Jurkat, Clone E6-1 (cell line): ENCODE measurements around the gene LPCAT4.
"Not testable (repeated sequence)": the region's sequence is repeated elsewhere in the genome, so short reads cannot be mapped to it uniquely, and the experiment has no call there.

ENCODE experiments used
- DNase-seq: peaks from one replicate; pipeline ENCODE4 v3.0.0-alpha.2; 2011; ENCODE audit warnings: low read depth, low spot score
- H3K4me3 ChIP-seq: 2 replicates; pipeline ENCODE4 v1.5.1; 2011; ENCODE audit warnings: mild to moderate bottlenecking, low read length, control low read depth, moderate library complexity

LPCAT4 gene

GRCh38 chr15:34365091-34365825 is 1.7 kb downstream of the LPCAT4 start:
- no peak for DNase-seq

GRCh38 chr15:34364041-34364440 is 3.0 kb downstream of the LPCAT4 start:
- DNase-seq: no peak
- H3K4me3 ChIP-seq: no peak overlapping the region

More at GRCh38 chr15:34365091-34365825, 1.7 kb downstream of the LPCAT4 start:
- H3K4me3 ChIP-seq: no peak overlapping the region

- no peak overlapping the region for H3K4me3 ChIP-seq
- no peak for DNase-seq
Measured at GRCh38 chr15:34362047-34362773, 4.8 kb downstream of the LPCAT4 start.

- H3K4me3 ChIP-seq: no peak overlapping the region
- DNase-seq: no peak
Measured at GRCh38 chr15:34361278-34361677, 5.7 kb downstream of the LPCAT4 start.

GRCh38 chr15:34360298-34360697 is 6.7 kb downstream of the LPCAT4 start:
- no peak overlapping the region for H3K4me3 ChIP-seq
- no peak for DNase-seq

GRCh38 chr15:34359416-34359815 is 7.6 kb downstream of the LPCAT4 start:
- no peak for DNase-seq
- no peak overlapping the region for H3K4me3 ChIP-seq

GRCh38 chr15:34358948-34359347 is 8.0 kb downstream of the LPCAT4 start:
- H3K4me3 ChIP-seq: no peak overlapping the region
- DNase-seq: no peak

GRCh38 chr15:34358367-34358766 is 8.6 kb downstream of the LPCAT4 start:
- DNase-seq: no peak
- H3K4me3 ChIP-seq: no peak overlapping the region

- DNase-seq: no peak
- no peak overlapping the region for H3K4me3 ChIP-seq
Measured at GRCh38 chr15:34357653-34358052, 9.3 kb downstream of the LPCAT4 start.

- no peak overlapping the region for H3K4me3 ChIP-seq
- no peak for DNase-seq
Measured at GRCh38 chr15:34355241-34355640, 11.8 kb downstream of the LPCAT4 start.

GRCh38 chr15:34354286-34354685 is 12.7 kb downstream of the LPCAT4 start:
- H3K4me3 ChIP-seq: no peak overlapping the region
- DNase-seq: no peak

- no peak for DNase-seq
- H3K4me3 ChIP-seq: no peak overlapping the region
Measured at GRCh38 chr15:34353627-34354026, 13.4 kb downstream of the LPCAT4 start.

GRCh38 chr15:34352996-34353395 is 14.0 kb downstream of the LPCAT4 start:
- not testable (repeated sequence) for DNase-seq, H3K4me3 ChIP-seq

- no peak overlapping the region for H3K4me3 ChIP-seq
- no peak for DNase-seq
Measured at GRCh38 chr15:34349769-34350168, 17.2 kb downstream of the LPCAT4 start.

GRCh38 chr15:34348735-34349300 is 18.2 kb downstream of the LPCAT4 start:
- DNase-seq: no peak
- no peak overlapping the region for H3K4me3 ChIP-seq

GRCh38 chr15:34347951-34348638 is 18.9 kb downstream of the LPCAT4 start:
- no peak for DNase-seq

GRCh38 chr15:34342737-34343575 is 24.0 kb downstream of the LPCAT4 start, which contains the start of the genes NOP10 and NUTM1:
TSS of gene NOP10 (minus strand) at chr15:34343136. CDS start at chr15:34343073, 63 bp downstream.
TSS of gene NUTM1 (plus strand) at chr15:34343315. CDS start at chr15:34343697, 382 bp downstream.
- peak within 1 kb of the TSS; percentile 99 for H3K4me3 ChIP-seq
- peak; percentile 90 for DNase-seq

More at GRCh38 chr15:34347951-34348638, 18.9 kb downstream of the LPCAT4 start:
- H3K4me3 ChIP-seq: no peak overlapping the region

GRCh38 chr15:34342213-34342736 is 24.7 kb downstream of the LPCAT4 start:
- not testable (repeated sequence) for DNase-seq
- peak overlapping the region; percentile 99 for H3K4me3 ChIP-seq
